Measurements from ENCODE around the gene ITGA8.

Gene ITGA8

DNA sequence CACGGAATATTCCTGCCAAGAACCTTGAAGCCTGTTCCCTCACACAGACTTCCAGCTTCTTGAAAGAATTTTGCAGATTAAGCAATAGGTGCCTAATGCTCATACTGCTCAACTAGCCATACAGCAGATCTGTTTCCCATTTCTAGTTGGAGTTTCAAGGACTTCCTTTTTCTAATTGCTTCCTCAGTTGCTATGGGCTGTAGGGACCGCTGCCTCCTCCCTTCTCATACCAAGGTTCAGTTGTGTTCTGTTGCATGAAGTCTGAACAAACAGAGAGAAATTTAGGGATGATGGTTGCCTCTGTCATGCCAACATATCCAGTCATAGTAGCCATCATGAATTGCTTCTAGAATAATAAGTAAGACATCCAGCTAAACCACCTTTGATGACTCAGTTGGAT, 6.8 kb downstream of the ITGA8 start:
- no peak overlapping the region for H3K27ac ChIP-seq (ENCODE audit: low read length)
- H3K4me1 ChIP-seq (ENCODE audit: control insufficient read depth in 1 of 2, insufficient read depth in 2 of 2, low read length in 2 of 2) = no peaks in the 10 kb centered on the region
- no peaks in the 10 kb centered on the region for H3K36me3 ChIP-seq (ENCODE audit: control insufficient read depth in 1 of 2, insufficient read depth in 2 of 2, low read length in 2 of 2)
- no peaks in the 10 kb centered on the region for H3K9me3 ChIP-seq (ENCODE audit: control insufficient read depth in 1 of 2, low read length in 2 of 2)
- H3K27me3 ChIP-seq (ENCODE audit: low read depth, low read length) = no peaks in the 10 kb centered on the region
- no peak overlapping the region for H3K4me3 ChIP-seq (ENCODE audit: low read depth in 1 of 2, low read length in 2 of 2)

DNA sequence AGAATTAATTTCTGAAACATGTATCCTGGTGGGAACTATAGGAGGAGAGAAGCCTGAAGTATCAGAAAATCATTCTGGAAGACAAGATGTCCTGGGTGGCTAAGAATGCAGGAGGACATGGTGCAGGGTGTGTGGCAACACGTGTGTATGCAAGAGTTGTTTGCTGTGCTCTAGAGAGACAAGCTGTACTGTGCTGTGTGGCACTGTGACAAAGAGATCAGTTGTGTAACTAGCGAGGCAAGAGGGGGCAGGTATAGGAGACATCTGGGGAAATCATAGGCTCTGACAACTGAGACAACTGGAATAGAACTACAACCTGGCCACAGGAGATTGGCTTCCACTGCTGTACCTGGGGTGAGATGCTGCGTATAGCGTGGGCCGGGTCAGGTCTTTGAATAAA, 9.3 kb downstream of the ITGA8 start:
- Histone ChIP-seq H3K9me3 (ENCODE audit: control insufficient read depth in 1 of 2, low read length in 2 of 2) (no peaks in the 10 kb centered on the region), H3K27ac (ENCODE audit: low read length) (no peak overlapping the region), H3K27me3 (ENCODE audit: low read depth, low read length) (no peaks in the 10 kb centered on the region), H3K4me3 (ENCODE audit: low read depth in 1 of 2, low read length in 2 of 2) (no peak overlapping the region), H3K36me3 (ENCODE audit: control insufficient read depth in 1 of 2, insufficient read depth in 2 of 2, low read length in 2 of 2) (no peaks in the 10 kb centered on the region), H3K4me1 (ENCODE audit: control insufficient read depth in 1 of 2, insufficient read depth in 2 of 2, low read length in 2 of 2) (no peaks in the 10 kb centered on the region)

DNA sequence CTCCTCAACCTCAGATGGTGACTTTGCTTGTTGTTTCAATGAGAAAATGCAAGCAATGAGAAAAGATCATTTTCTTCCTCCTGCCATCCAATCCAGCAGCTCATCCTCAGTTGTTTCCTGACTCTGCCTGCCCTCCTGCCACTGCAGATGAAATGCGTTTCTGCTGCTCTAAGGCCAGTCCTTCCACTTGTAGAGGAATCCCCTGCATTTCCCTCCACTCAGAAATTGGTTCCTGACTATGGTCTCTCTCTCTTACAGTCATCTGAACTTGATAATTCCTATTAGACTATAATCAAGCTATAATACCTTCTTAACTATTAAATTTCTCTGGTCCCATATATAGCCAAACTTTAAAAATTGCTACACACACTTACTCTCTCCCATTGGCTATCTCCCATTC, 14.4 kb downstream of the ITGA8 start:
- H3K27me3 ChIP-seq (ENCODE audit: low read depth, low read length) = no peaks in the 10 kb centered on the region
- no peaks in the 10 kb centered on the region for H3K36me3 ChIP-seq (ENCODE audit: control insufficient read depth in 1 of 2, insufficient read depth in 2 of 2, low read length in 2 of 2)
- no peak overlapping the region for H3K27ac ChIP-seq (ENCODE audit: low read length)
- H3K4me3 ChIP-seq (ENCODE audit: low read depth in 1 of 2, low read length in 2 of 2) = no peak overlapping the region
- H3K4me1 ChIP-seq (ENCODE audit: control insufficient read depth in 1 of 2, insufficient read depth in 2 of 2, low read length in 2 of 2) = no peaks in the 10 kb centered on the region
- H3K9me3 ChIP-seq (ENCODE audit: control insufficient read depth in 1 of 2, low read length in 2 of 2) = no peaks in the 10 kb centered on the region

DNA sequence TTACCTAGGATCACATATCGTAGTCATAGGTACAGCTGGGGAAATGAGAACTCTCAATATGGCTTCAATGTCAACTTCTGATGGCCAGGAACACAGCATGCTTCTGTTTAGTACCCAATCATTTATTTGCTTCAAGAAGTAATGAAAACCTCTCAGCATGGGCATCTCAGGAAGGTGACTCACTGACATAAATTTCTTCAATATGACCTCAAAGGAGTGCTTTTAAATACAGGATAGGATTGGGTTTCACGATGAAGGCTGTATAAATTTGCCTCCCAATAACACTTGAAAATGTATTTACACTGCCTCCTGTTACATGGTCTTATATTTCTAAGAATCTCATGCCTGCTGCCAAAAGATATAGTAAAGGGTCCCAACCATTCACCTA, 15.1 kb downstream of the ITGA8 start:
- Histone ChIP-seq H3K4me3 (ENCODE audit: low read depth in 1 of 2, low read length in 2 of 2) (no peak overlapping the region), H3K36me3 (ENCODE audit: control insufficient read depth in 1 of 2, insufficient read depth in 2 of 2, low read length in 2 of 2) (no peaks in the 10 kb centered on the region), H3K27ac (ENCODE audit: low read length) (no peak overlapping the region), H3K4me1 (ENCODE audit: control insufficient read depth in 1 of 2, insufficient read depth in 2 of 2, low read length in 2 of 2) (no peaks in the 10 kb centered on the region), H3K9me3 (ENCODE audit: control insufficient read depth in 1 of 2, low read length in 2 of 2) (no peaks in the 10 kb centered on the region), H3K27me3 (ENCODE audit: low read depth, low read length) (no peaks in the 10 kb centered on the region)

DNA sequence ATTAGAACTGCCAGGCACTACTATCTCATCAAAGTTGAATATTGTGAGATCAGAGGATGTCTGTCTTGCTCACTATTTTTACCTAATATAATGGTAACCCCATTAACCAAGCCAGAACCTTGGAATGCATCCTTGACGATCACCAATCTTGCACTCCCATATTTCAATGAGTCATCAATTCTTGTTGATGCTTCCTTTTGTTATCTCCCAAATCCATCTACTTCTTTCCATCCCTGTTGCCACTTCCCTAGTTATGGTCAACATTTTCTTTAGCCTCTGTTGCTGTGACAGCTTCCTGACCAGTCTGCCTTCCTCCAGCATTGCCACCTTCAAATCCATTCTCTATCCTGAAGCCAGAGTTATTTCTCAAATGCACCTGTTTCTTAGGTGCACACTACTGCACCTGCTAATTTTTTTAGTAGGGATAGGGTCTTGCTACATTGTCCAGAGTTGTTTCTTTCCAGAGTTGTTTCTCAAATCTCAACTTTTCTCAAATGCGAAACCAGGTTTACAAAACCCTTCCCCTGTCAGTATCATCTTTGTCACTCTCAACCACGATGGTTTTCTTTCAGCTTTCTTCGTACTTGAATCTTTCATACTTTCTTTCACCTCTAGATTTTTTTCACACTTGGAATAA, 15.7 kb downstream of the ITGA8 start:
- H3K27ac ChIP-seq (ENCODE audit: low read length) = no peak overlapping the region
- H3K4me3 ChIP-seq (ENCODE audit: low read depth in 1 of 2, low read length in 2 of 2) = no peak overlapping the region
- no peaks in the 10 kb centered on the region for H3K4me1 ChIP-seq (ENCODE audit: control insufficient read depth in 1 of 2, insufficient read depth in 2 of 2, low read length in 2 of 2)
- no peaks in the 10 kb centered on the region for H3K36me3 ChIP-seq (ENCODE audit: control insufficient read depth in 1 of 2, insufficient read depth in 2 of 2, low read length in 2 of 2)
- no peaks in the 10 kb centered on the region for H3K9me3 ChIP-seq (ENCODE audit: control insufficient read depth in 1 of 2, low read length in 2 of 2)
- H3K27me3 ChIP-seq (ENCODE audit: low read depth, low read length) = no peaks in the 10 kb centered on the region

DNA sequence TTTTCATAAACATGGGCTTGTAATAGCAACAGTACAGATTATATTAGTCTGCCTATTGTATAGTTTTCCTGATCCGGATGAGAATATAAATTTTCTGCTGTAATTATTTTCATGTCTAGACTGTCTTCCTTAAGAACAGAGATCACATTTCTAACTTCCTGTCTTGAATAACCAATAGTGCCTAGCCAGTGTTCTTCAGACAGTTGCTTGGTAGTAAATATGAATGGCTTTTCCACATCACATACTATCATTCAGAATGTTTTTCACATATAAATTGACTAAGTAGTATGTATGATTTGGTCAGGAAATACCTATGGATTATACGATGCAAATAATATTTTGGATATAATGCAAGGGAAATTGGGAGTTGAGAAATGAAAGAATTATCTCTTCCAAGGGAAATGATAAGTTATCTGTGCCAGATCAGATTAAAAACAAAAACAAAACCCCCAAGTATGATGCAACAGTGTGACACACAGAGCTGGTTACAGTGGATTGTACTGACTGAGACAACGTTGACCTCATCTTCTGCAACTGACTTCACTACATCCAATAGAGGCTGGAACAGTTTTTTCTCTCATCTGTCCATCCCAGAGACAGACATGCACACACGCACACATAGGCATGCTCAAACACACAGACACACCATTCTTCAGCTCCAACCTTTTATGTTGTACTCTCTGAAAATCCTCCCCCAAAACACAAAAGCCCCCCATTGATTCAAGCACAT, 16.4 kb downstream of the ITGA8 start:
- Histone ChIP-seq H3K27ac (ENCODE audit: low read length) (no peak overlapping the region), H3K27me3 (ENCODE audit: low read depth, low read length) (no peaks in the 10 kb centered on the region), H3K4me3 (ENCODE audit: low read depth in 1 of 2, low read length in 2 of 2) (no peak overlapping the region), H3K9me3 (ENCODE audit: control insufficient read depth in 1 of 2, low read length in 2 of 2) (no peaks in the 10 kb centered on the region), H3K4me1 (ENCODE audit: control insufficient read depth in 1 of 2, insufficient read depth in 2 of 2, low read length in 2 of 2) (no peaks in the 10 kb centered on the region), H3K36me3 (ENCODE audit: control insufficient read depth in 1 of 2, insufficient read depth in 2 of 2, low read length in 2 of 2) (no peaks in the 10 kb centered on the region)

DNA sequence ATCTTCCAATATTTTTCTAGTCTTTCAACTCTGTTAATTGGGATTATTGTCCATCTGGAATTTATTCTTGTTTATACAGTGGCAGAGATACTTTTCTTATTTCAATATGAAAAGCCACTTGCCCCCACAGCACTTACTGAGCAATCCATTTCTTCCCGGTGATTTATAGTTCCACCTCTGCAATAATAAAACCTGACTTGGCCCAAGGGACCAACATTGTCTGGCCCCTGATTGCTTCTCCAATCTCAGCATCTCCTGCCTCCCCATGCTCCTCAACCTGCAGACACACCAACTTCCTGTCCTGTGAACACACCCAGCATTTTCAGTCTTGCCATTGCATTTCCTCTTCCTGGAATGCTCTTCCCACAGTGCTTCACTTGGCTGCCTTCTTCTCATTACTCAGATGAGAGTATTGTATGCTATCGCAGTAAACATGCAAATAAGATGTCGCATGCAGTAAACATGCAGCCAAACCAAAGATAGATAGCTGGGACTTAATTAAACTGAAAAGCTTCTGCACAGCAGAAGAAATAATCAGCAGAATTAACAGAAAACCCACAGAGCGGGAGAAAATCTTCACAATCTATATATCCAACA, 19.5 kb downstream of the ITGA8 start:
- Histone ChIP-seq H3K27ac (ENCODE audit: low read length) (no peak overlapping the region), H3K36me3 (ENCODE audit: control insufficient read depth in 1 of 2, insufficient read depth in 2 of 2, low read length in 2 of 2) (no peaks in the 10 kb centered on the region), H3K9me3 (ENCODE audit: control insufficient read depth in 1 of 2, low read length in 2 of 2) (no peaks in the 10 kb centered on the region), H3K4me3 (ENCODE audit: low read depth in 1 of 2, low read length in 2 of 2) (no peak overlapping the region), H3K4me1 (ENCODE audit: control insufficient read depth in 1 of 2, insufficient read depth in 2 of 2, low read length in 2 of 2) (no peaks in the 10 kb centered on the region), H3K27me3 (ENCODE audit: low read depth, low read length) (no peaks in the 10 kb centered on the region)

DNA sequence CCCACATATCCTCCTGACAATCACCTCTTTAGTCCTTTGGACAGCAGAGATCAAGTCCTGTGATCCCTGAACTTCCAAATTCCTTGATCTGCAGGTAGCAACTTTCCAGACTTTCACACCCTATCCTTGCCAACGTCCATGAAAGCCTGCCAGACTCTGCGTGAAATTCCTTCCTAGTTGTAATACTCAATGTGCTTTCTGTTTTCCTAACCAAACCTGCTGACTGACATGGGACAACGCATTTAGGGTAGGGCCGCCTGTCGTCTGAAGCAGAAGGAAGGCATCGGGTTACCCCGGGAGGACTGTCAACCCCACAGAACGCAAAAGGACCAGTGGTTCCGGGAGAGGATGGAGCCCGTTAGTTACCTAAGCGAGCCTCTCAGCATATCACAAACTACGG, 23.9 kb downstream of the ITGA8 start:
- no peaks in the 10 kb centered on the region for H3K9me3 ChIP-seq (ENCODE audit: control insufficient read depth in 1 of 2, low read length in 2 of 2)
- no peaks in the 10 kb centered on the region for H3K36me3 ChIP-seq (ENCODE audit: control insufficient read depth in 1 of 2, insufficient read depth in 2 of 2, low read length in 2 of 2)
- H3K27ac ChIP-seq (ENCODE audit: low read length) = no peak overlapping the region
- no peak overlapping the region for H3K4me3 ChIP-seq (ENCODE audit: low read depth in 1 of 2, low read length in 2 of 2)
- no peaks in the 10 kb centered on the region for H3K4me1 ChIP-seq (ENCODE audit: control insufficient read depth in 1 of 2, insufficient read depth in 2 of 2, low read length in 2 of 2)
- H3K27me3 ChIP-seq (ENCODE audit: low read depth, low read length) = no peaks in the 10 kb centered on the region

DNA sequence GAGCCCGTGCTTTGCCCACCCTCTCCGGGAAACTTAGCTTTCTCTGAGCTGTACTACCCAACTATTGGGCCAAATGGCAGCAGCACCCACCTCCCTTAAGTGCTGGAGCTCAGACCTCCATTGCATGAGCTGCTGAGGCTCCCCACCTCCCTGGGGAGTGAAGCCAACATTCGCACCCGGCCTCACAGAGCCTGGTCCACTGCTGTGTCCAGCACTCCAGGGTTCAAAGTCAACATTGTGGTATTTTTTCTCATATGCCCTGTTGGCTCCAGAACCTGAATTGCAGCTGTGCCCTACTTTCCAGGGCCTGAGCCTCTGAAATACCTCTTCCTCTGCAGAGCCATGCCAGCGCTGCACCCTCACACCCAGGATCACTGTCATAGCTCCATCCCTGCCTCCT, 29.7 kb downstream of the ITGA8 start:
- Histone ChIP-seq H3K4me3 (ENCODE audit: low read depth in 1 of 2, low read length in 2 of 2) (no peak overlapping the region), H3K36me3 (ENCODE audit: control insufficient read depth in 1 of 2, insufficient read depth in 2 of 2, low read length in 2 of 2) (no peaks in the 10 kb centered on the region), H3K9me3 (ENCODE audit: control insufficient read depth in 1 of 2, low read length in 2 of 2) (no peaks in the 10 kb centered on the region), H3K27ac (ENCODE audit: low read length) (no peak overlapping the region), H3K27me3 (ENCODE audit: low read depth, low read length) (no peaks in the 10 kb centered on the region), H3K4me1 (ENCODE audit: control insufficient read depth in 1 of 2, insufficient read depth in 2 of 2, low read length in 2 of 2) (no peaks in the 10 kb centered on the region)

DNA sequence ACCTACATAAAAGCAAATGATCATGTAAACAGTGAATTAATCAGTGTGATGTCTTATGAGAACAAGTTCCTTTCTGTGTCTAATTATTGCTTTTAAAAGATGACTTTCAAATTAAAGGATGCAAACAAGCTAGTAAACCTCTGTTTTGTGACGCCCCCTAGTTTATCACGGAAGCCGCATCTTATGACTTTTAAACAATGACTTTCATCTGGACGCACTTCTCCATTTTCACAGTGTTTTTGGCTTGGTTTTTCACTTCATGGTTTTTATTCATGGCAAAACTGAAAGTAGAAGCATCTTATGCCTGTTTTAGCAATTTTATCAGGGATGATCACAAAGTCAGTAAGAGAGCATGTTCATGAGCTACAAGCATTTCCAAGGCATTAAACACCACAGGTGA, 35.0 kb downstream of the ITGA8 start:
- Histone ChIP-seq H3K4me1 (ENCODE audit: control insufficient read depth in 1 of 2, insufficient read depth in 2 of 2, low read length in 2 of 2) (no peaks in the 10 kb centered on the region), H3K4me3 (ENCODE audit: low read depth in 1 of 2, low read length in 2 of 2) (no peak overlapping the region), H3K27ac (ENCODE audit: low read length) (no peak overlapping the region), H3K36me3 (ENCODE audit: control insufficient read depth in 1 of 2, insufficient read depth in 2 of 2, low read length in 2 of 2) (no peaks in the 10 kb centered on the region), H3K9me3 (ENCODE audit: control insufficient read depth in 1 of 2, low read length in 2 of 2) (no peaks in the 10 kb centered on the region), H3K27me3 (ENCODE audit: low read depth, low read length) (no peaks in the 10 kb centered on the region)

DNA sequence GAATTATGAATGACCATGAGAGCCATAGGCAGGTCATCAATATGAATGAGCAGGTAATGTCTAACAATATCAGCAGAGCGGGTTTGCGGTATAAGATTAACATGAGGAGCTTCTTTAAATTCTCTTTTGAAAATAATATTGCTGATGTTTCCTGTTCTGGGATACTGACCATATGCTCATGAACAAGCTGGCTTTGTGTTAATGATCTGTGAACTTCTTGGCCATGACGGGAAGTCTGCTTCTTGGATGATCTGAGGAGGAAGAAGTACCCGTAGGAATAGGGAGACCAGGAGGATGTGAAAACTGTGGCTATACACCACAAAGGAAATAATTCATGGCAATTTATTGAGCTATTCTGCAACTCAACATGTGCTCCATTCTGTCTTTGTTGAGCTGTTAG, 38.6 kb downstream of the ITGA8 start:
- H3K4me3 ChIP-seq (ENCODE audit: low read depth in 1 of 2, low read length in 2 of 2) = no peak overlapping the region
- H3K36me3 ChIP-seq (ENCODE audit: control insufficient read depth in 1 of 2, insufficient read depth in 2 of 2, low read length in 2 of 2) = no peaks in the 10 kb centered on the region
- H3K4me1 ChIP-seq (ENCODE audit: control insufficient read depth in 1 of 2, insufficient read depth in 2 of 2, low read length in 2 of 2) = no peaks in the 10 kb centered on the region
- no peaks in the 10 kb centered on the region for H3K9me3 ChIP-seq (ENCODE audit: control insufficient read depth in 1 of 2, low read length in 2 of 2)
- H3K27me3 ChIP-seq (ENCODE audit: low read depth, low read length) = no peaks in the 10 kb centered on the region
- no peak overlapping the region for H3K27ac ChIP-seq (ENCODE audit: low read length)

DNA sequence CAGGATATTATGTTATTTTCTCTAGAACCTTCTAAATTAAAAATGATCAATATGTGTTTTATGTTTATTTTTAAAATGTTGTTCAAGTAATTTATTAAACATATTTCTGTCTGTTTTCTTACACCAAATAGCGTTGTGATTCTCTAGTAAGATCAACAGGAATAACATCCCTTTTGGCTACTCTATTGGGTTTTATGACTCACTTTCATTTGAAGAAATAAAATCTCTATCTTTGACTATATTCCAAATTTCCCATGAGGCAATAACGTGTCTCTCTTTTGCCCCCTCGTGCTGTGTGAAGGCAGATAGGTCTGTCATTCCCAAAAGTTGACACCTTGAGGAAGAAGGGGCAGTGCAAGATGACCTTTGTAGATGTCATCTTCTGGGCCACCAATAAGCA, 40.9 kb downstream of the ITGA8 start:
- Histone ChIP-seq H3K9me3 (ENCODE audit: control insufficient read depth in 1 of 2, low read length in 2 of 2) (no peaks in the 10 kb centered on the region), H3K27ac (ENCODE audit: low read length) (no peak overlapping the region), H3K36me3 (ENCODE audit: control insufficient read depth in 1 of 2, insufficient read depth in 2 of 2, low read length in 2 of 2) (no peaks in the 10 kb centered on the region), H3K4me1 (ENCODE audit: control insufficient read depth in 1 of 2, insufficient read depth in 2 of 2, low read length in 2 of 2) (no peaks in the 10 kb centered on the region), H3K4me3 (ENCODE audit: low read depth in 1 of 2, low read length in 2 of 2) (no peak overlapping the region), H3K27me3 (ENCODE audit: low read depth, low read length) (no peaks in the 10 kb centered on the region)
